Measurements from ENCODE around the gene OSM.
A peak's percentile ranks its signal among the peaks of the same experiment; 100 is the strongest.

Gene OSM

GRCh38 chr22:30284172-30284571, 17.5 kb upstream of the OSM start:
- DNase-seq = no peak

- DNase-seq = no peak
Measured at GRCh38 chr22:30283342-30283741, 16.7 kb upstream of the OSM start.

- no peak for DNase-seq
Measured at GRCh38 chr22:30282616-30283046, 16.0 kb upstream of the OSM start.

- DNase-seq = no peak
Measured at GRCh38 chr22:30280505-30280904, 13.9 kb upstream of the OSM start.

- DNase-seq = no peak
Measured at GRCh38 chr22:30279932-30280331, 13.3 kb upstream of the OSM start.

GRCh38 chr22:30279046-30279788, 12.6 kb upstream of the OSM start:
- DNase-seq = no peak

- DNase-seq = no peak
Measured at GRCh38 chr22:30277547-30278344, 11.1 kb upstream of the OSM start.

GRCh38 chr22:30276039-30276438, 9.4 kb upstream of the OSM start:
- DNase-seq = no peak

- DNase-seq = no peak
Measured at GRCh38 chr22:30275625-30276024, 9.0 kb upstream of the OSM start.

GRCh38 chr22:30274437-30274812, 7.8 kb upstream of the OSM start:
- DNase-seq = no peak

GRCh38 chr22:30273711-30274436, 7.2 kb upstream of the OSM start:
- DNase-seq = no peak

GRCh38 chr22:30272781-30273601, 6.3 kb upstream of the OSM start:
- DNase-seq = no peak

GRCh38 chr22:30270832-30271231, 4.2 kb upstream of the OSM start:
- no peak for DNase-seq

- no peak for DNase-seq
Measured at GRCh38 chr22:30268331-30268730, 1.7 kb upstream of the OSM start.

- DNase-seq = peak; percentile 41
Measured at GRCh38 chr22:30267382-30268302, 991 bp upstream of the OSM start.

- peak; percentile 71 for DNase-seq
Measured at GRCh38 chr22:30265823-30266444, 717 bp downstream of the OSM start.

- no peak for DNase-seq
Measured at GRCh38 chr22:30265131-30265720, 1.4 kb downstream of the OSM start.

GRCh38 chr22:30263883-30264282, 2.8 kb downstream of the OSM start:
- no peak for DNase-seq

- DNase-seq = peak; percentile 65
Measured at GRCh38 chr22:30262917-30263741, 3.5 kb downstream of the OSM start.

- no peak for DNase-seq
Measured at GRCh38 chr22:30262112-30262511, 4.5 kb downstream of the OSM start.

Data from activated effector memory CD4-positive, alpha-beta T cell treated with Interleukin-2 at 50 U/mL for 16 hours (primary cell).